Measurements from ENCODE around the gene PHOSPHO1. TPM values are rescaled to one million over a fixed set of nuclear protein-coding genes. Genes with fewer than 3 reads are reported as not detected.

Gene PHOSPHO1
- total and polyA plus RNA-seq, 2 of the 13 experiments (the other 11 are each of a cell fraction or from before 2014, with no cell fraction given) = not detected

- H3K4me1 ChIP-seq (ENCODE audit: insufficient read depth, low read length) = peaks cover 32% of the 10 kb centered on the region
- no peak for ATAC-seq
- FAIRE-seq = no peak
- H3K36me3 ChIP-seq (replicated peaks in 1 of 2; ENCODE audit: control insufficient read depth in 1 of 2, insufficient read depth in 2 of 2, low read length in 2 of 2) = no peaks in the 10 kb centered on the region
- no TSS peak for BruUV-seq (replicated peaks)
- no peaks in the 10 kb centered on the region for H3K9me3 ChIP-seq (ENCODE audit: low read length)
- no peak overlapping the region for H3K9ac ChIP-seq (ENCODE audit: insufficient read depth, low read depth, low read length)
- peaks cover 2 to 39% of the 10 kb centered on the region in 2 experiments; a peak in 4 of 5 replicates for H3K27me3 ChIP-seq (ENCODE audit: control insufficient read depth in 1 of 2, insufficient read depth in 2 of 2, low read length in 2 of 2)
- WGBS (ENCODE audit: low lambda C conversion rate) = 45% methylated on average over 7 of the region's 7 CpGs
- H3K79me2 ChIP-seq (ENCODE audit: insufficient read depth, low read length) = no peaks in the 10 kb centered on the region
- no peak for TF ChIP-seq TFDP2 (CRISPR knock-in tag; IDR thresholded peaks at IDR 0.05)
- peak; percentile 66; the same call in 1 of the 2 replicates for TF ChIP-seq ZNF121 (CRISPR knock-in tag; IDR thresholded peaks at IDR 0.05)
- TF ChIP-seq ZMYM3 (CRISPR knock-in tag; IDR thresholded peaks at IDR 0.05) = 0 out of 2 replicates have a peak, but pooled peaks have one; percentile 18
- TF ChIP-seq ZNF770 (CRISPR knock-in tag; IDR thresholded peaks at IDR 0.05) = peak; percentile 82
- H4K20me1 ChIP-seq (ENCODE audit: insufficient read depth, low read length) = no peaks in the 10 kb centered on the region
- no peak for DNase-seq (ENCODE audit: low spot score)
- peak overlapping the region in 2 of 3 experiments; percentile 70 to 74; a peak in 1 of 6 replicates for H3K4me3 ChIP-seq (replicated peaks in 1 of 3; ENCODE audit: insufficient read depth in 1 of 3, low read depth in 2 of 3, low read length in 3 of 3)
- no peak overlapping the region for H2AFZ ChIP-seq (ENCODE audit: low read length)
- no peak overlapping the region for H3K27ac ChIP-seq (ENCODE audit: extremely low read length, insufficient read depth, low read length)
- intact Hi-C loops (cut with micrococcal nuclease; ENCODE audit: unreplicated experiment) (no loop called here), in situ Hi-C loops (cut with HindIII; ENCODE audit: extremely low pct_ligation_motif_present, low pct_unique_long_range_greater_than_20kb) (no loop called here)
- H3K4me2 ChIP-seq (ENCODE audit: low read depth, low read length) = peak overlapping the region; percentile 84
- ChIA-PET CTCF (ENCODE audit: low intra/inter-chr PET ratio, low total read pairs) (no interaction called here), POLR2A (no interaction called here)
Observed at GRCh38 chr17:49231563-49231894, 942 bp upstream of the PHOSPHO1 start.
